ENCODE data around the gene GRB2. TPM values are rescaled to one million over a fixed set of nuclear protein-coding genes. Genes with fewer than 3 reads are reported as not detected.
"Not testable (repeated sequence)": the region's sequence is repeated elsewhere in the genome, so short reads cannot be mapped to it uniquely, and the experiment has no call there.

The GRB2 gene
- total and polyA plus RNA-seq, 2 experiments from 2014 or later = 65.0 to 96.6 TPM

- in situ Hi-C loops (cut with MboI) = no loop called here
- Histone ChIP-seq H3F3A (ENCODE audit: insufficient read depth) (no peaks in the 10 kb centered on the region), H3K4me1 (ENCODE audit: insufficient read depth) (no peaks in the 10 kb centered on the region), H3K4me2 (ENCODE audit: unreplicated experiment) (no peak overlapping the region), H2AFZ (no peak overlapping the region), H3K9ac (no peak overlapping the region), H3K27ac (no peak overlapping the region), H3K27me3 (replicated peaks; ENCODE audit: insufficient read depth) (no peaks in the 10 kb centered on the region), H3K36me3 (ENCODE audit: low read depth) (no peaks in the 10 kb centered on the region; the same call in 1 of the 2 replicates), H3K9me2 (ENCODE audit: insufficient read depth) (no peaks in the 10 kb centered on the region), H3K4me3 (no peak overlapping the region), H3K79me2 (ENCODE audit: insufficient read depth) (no peaks in the 10 kb centered on the region), H4K20me1 (ENCODE audit: insufficient read depth) (no peaks in the 10 kb centered on the region), H3K9me3 (ENCODE audit: low read depth) (no peaks in the 10 kb centered on the region)
- DNase-seq = no peak
- TF ChIP-seq EZH2 (IDR thresholded peaks at IDR 0.05; ENCODE audit: insufficient read depth, poor library complexity, severe bottlenecking) = no peak
- no peak for TF ChIP-seq EZH2phosphoT487 (IDR thresholded peaks at IDR 0.05; ENCODE audit: insufficient read depth, low read depth)
- WGBS, 2 experiments (ENCODE audit: low coverage in 1 of 2, low lambda C conversion rate in 2 of 2, missing lambda C conversion rate in 2 of 2) = 86 to 89% methylated on average over 9 of the region's 9 CpGs
Observed at GRCh38 chr17:75287221-75287620, 118.3 kb downstream of the GRB2 start.

DNA sequence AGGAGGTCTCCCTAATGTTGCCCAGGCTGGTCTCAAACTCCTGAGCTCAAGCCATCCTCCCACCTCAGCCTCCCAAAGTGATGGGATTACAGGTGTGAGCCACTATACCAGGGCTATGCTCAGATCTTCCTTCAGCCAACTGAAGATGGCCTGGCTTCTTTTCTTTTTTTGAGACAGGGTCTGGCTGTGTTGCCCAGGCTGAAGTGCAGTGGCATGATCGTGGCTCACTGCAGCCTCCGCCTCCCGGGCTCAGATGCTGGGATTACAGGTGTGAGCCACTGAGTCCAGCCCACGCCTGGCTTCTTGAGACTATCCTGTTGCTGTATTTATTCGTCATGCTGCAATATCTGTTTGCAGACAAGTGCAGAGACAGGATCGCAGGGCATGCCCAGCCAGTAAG lies 120.4 kb downstream of the GRB2 start:
- in situ Hi-C loops (cut with MboI) = no loop called here
- no peaks in the 10 kb centered on the region for H3K79me2 ChIP-seq (ENCODE audit: insufficient read depth)
- H3K36me3 ChIP-seq (ENCODE audit: low read depth) = no peaks in the 10 kb centered on the region; the same call in 1 of the 2 replicates
- no peaks in the 10 kb centered on the region for H3K4me1 ChIP-seq (ENCODE audit: insufficient read depth)
- TF ChIP-seq EZH2 (IDR thresholded peaks at IDR 0.05; ENCODE audit: insufficient read depth, poor library complexity, severe bottlenecking) = no peak
- TF ChIP-seq EZH2phosphoT487 (IDR thresholded peaks at IDR 0.05; ENCODE audit: insufficient read depth, low read depth) = no peak
- no peak for DNase-seq
- no peaks in the 10 kb centered on the region for H3F3A ChIP-seq (ENCODE audit: insufficient read depth)
- no peaks in the 10 kb centered on the region for H4K20me1 ChIP-seq (ENCODE audit: insufficient read depth)
- no peaks in the 10 kb centered on the region for H3K27me3 ChIP-seq (replicated peaks; ENCODE audit: insufficient read depth)
- H3K9ac ChIP-seq = no peak overlapping the region
- WGBS, 2 experiments (ENCODE audit: low coverage in 1 of 2, low lambda C conversion rate in 2 of 2, missing lambda C conversion rate in 2 of 2) = 78 to 79% methylated on average over 6 of the region's 6 CpGs
- no peak overlapping the region for H3K4me3 ChIP-seq
- H3K9me2 ChIP-seq (ENCODE audit: insufficient read depth) = no peaks in the 10 kb centered on the region
- no peaks in the 10 kb centered on the region for H3K9me3 ChIP-seq (ENCODE audit: low read depth)
- H3K4me2 ChIP-seq (ENCODE audit: unreplicated experiment) = no peak overlapping the region
- no peak overlapping the region for H2AFZ ChIP-seq
- no peak overlapping the region for H3K27ac ChIP-seq

DNA sequence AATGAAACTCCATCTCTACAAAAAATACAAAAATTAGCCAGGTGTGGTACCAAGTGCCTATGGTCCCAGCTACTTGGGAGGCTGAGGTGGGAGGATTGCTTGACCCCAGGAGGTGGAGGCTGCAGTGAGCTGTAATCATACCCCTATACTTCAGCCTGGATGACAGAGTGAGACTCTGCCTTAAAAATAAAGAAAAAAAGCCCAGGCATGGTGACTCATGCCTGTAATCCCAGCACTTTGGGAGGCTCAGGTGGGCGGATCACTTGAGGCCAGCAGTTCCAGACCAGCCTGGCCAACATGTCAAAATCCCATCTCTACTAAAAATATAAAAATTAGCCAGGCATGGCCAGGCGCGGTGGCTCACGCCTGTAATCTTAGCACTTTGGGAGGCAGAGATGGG lies 125.3 kb downstream of the GRB2 start:
- H3K27me3 ChIP-seq (replicated peaks; ENCODE audit: insufficient read depth); H3K79me2 ChIP-seq (ENCODE audit: insufficient read depth); H3K4me3 ChIP-seq; H3K9me2 ChIP-seq (ENCODE audit: insufficient read depth); H3K27ac ChIP-seq; H3K9ac ChIP-seq; H3K36me3 ChIP-seq (ENCODE audit: low read depth); H3F3A ChIP-seq (ENCODE audit: insufficient read depth); H4K20me1 ChIP-seq (ENCODE audit: insufficient read depth); in situ Hi-C loops (cut with MboI); H3K9me3 ChIP-seq (ENCODE audit: low read depth); H2AFZ ChIP-seq; H3K4me2 ChIP-seq (ENCODE audit: unreplicated experiment): not testable (repeated sequence)
- DNase-seq = peak; percentile 36
- peaks cover 13% of the 10 kb centered on the region for H3K4me1 ChIP-seq (ENCODE audit: insufficient read depth)
- 93 to 98% methylated on average over 4 of the region's 4 CpGs for WGBS, 2 experiments (ENCODE audit: low coverage in 1 of 2, low lambda C conversion rate in 2 of 2, missing lambda C conversion rate in 2 of 2)

- H4K20me1 ChIP-seq (ENCODE audit: insufficient read depth) = no peaks in the 10 kb centered on the region
- 14 to 43% methylated on average over 6 of the region's 6 CpGs for WGBS, 2 experiments (ENCODE audit: low coverage in 1 of 2, low lambda C conversion rate in 2 of 2, missing lambda C conversion rate in 2 of 2)
Observed at GRCh38 chr17:75277664-75278071, 127.8 kb downstream of the GRB2 start.

More at GRCh38 chr17:75277664-75278071, 127.8 kb downstream of the GRB2 start:
- Histone ChIP-seq H3K9me3 (ENCODE audit: low read depth) (no peaks in the 10 kb centered on the region), H3K36me3 (ENCODE audit: low read depth) (no peaks in the 10 kb centered on the region; the same call in 1 of the 2 replicates), H3F3A (ENCODE audit: insufficient read depth) (no peaks in the 10 kb centered on the region; the same call in 1 of the 2 replicates), H2AFZ (peak overlapping the region; percentile 54), H3K4me1 (ENCODE audit: insufficient read depth) (peaks cover 26% of the 10 kb centered on the region), H3K9me2 (ENCODE audit: insufficient read depth) (no peaks in the 10 kb centered on the region), H3K27me3 (replicated peaks; ENCODE audit: insufficient read depth) (no peaks in the 10 kb centered on the region), H3K79me2 (ENCODE audit: insufficient read depth) (no peaks in the 10 kb centered on the region), H3K4me3 (no peak overlapping the region), H3K4me2 (ENCODE audit: unreplicated experiment) (peak overlapping the region; percentile 33), H3K9ac (no peak overlapping the region), H3K27ac (peak overlapping the region; percentile 11; the same call in 1 of the 2 replicates)
- peak; percentile 70 for DNase-seq
- TF ChIP-seq EZH2 (IDR thresholded peaks at IDR 0.05; ENCODE audit: insufficient read depth, poor library complexity, severe bottlenecking) (no peak), EZH2phosphoT487 (IDR thresholded peaks at IDR 0.05; ENCODE audit: insufficient read depth, low read depth) (no peak)
- in situ Hi-C loops (cut with MboI) = no loop called here

Measured in GM23248 (cell line).